Lung (tissue), 12 donors: ENCODE measurements around the gene NTM. TPM values are rescaled to one million over a fixed set of nuclear protein-coding genes. Genes with fewer than 3 reads are reported as not detected.

Experiments
- ATAC-seq: fragments of 200-7000 bp; cut with Tn5 transposase; one replicate; pipeline ENCODE4 v1.9.1; 2020; ENCODE audit warnings: moderate number of reproducible peaks; ENCODE audit not compliant: insufficient read depth, low FRiP score
- DNase-seq, 3 donors: peaks; one replicate each; pipeline ENCODE4 v3.0.0-alpha.2; 2013 to 2017
- H3K27ac ChIP-seq, 2 donors: one replicate each; pipeline ENCODE4 v1.5.1; 2013; ENCODE audit warnings: mild to moderate bottlenecking in 2 of 2, moderate library complexity in 2 of 2, control low read depth in 1 of 2, inconsistent platforms in 1 of 2, low read depth in 1 of 2, low read length in 1 of 2
- H3K27me3 ChIP-seq, 3 donors: one replicate each; pipeline ENCODE4 v1.5.1; 2013; ENCODE audit warnings: low read length in 2 of 3; ENCODE audit not compliant: control insufficient read depth in 3 of 3, insufficient read depth in 3 of 3
- H3K36me3 ChIP-seq, 4 donors: one replicate each; pipeline ENCODE4 v1.5.1; 2013; ENCODE audit warnings: low read length in 4 of 4, mild to moderate bottlenecking in 1 of 4, moderate library complexity in 1 of 4; ENCODE audit not compliant: control insufficient read depth in 4 of 4, insufficient read depth in 4 of 4
- H3K4me1 ChIP-seq, 5 donors: one replicate each; pipeline ENCODE4 v1.5.1; 2013; ENCODE audit warnings: low read length in 5 of 5, mild to moderate bottlenecking in 2 of 5, moderate library complexity in 1 of 5; ENCODE audit not compliant: control insufficient read depth in 5 of 5, insufficient read depth in 5 of 5
- H3K4me3 ChIP-seq: one replicate; pipeline ENCODE4 v1.5.1; 2013; ENCODE audit warnings: mild to moderate bottlenecking, control low read depth, moderate library complexity
- H3K9ac ChIP-seq, 2 donors: one replicate each; pipeline ENCODE4 v1.5.1; 2013; ENCODE audit warnings: low read length in 2 of 2, control low read depth in 1 of 2; ENCODE audit not compliant: insufficient read depth in 1 of 2
- H3K9me3 ChIP-seq, 4 donors: one replicate each; pipeline ENCODE4 v1.5.1; 2013; ENCODE audit warnings: low read length in 3 of 4, mild to moderate bottlenecking in 1 of 4, moderate library complexity in 1 of 4; ENCODE audit not compliant: control insufficient read depth in 4 of 4, insufficient read depth in 3 of 4
- CTCF ChIP-seq: IDR thresholded peaks from 2 replicates; pipeline ENCODE4 v1.5.1; 2012; ENCODE audit warnings: mild to moderate bottlenecking; ENCODE audit errors: control extremely low read depth, extremely low read depth
- WGBS, 2 donors: extraction: QIAGEN DNeasy Blood & Tissue Kit; methylation state at CpG; one replicate each; pipeline ENCODE4 v1.1.7; 2013; 5-methylcytosine and 5-hydroxymethylcytosine counted together
- polyA plus RNA-seq, 2 donors: library from polyadenylated mRNA; stranded (reverse); fragments of 200-250 nt; gene quantifications; one replicate each; pipeline ENCODE4 v1.2.1, GENCODE V29; 2013
- total RNA-seq, 2 donors: library from RNA; depleted of rRNA in 1 of 2; stranded (reverse); fragments of >200 nt in 1 of 2; gene quantifications; one replicate each; pipeline ENCODE4 v1.2.1, GENCODE V29; 2014 to 2021
- donor health status: control.
- donor health status: control.
- donor health status: Bipolar disorder and iron deficiency.
- donor health status: healthy.
- donor health status: DM: yes; HTN: yes; CAD: no.

The NTM gene
- total and polyA plus RNA-seq, 4 donors = 0.39 to 30.9 (median 7.2) TPM

- H3K9ac ChIP-seq = no peak overlapping the region
- H3K27ac ChIP-seq = no peak overlapping the region
- peaks cover 0 to 6% (median 0%) of the 10 kb centered on the region in 3 donors for H3K27me3 ChIP-seq
- no peak for TF ChIP-seq CTCF
- no peaks in the 10 kb centered on the region for H3K9me3 ChIP-seq
- ATAC-seq (no peak), DNase-seq (no peak)
- H3K36me3 ChIP-seq = no peaks in the 10 kb centered on the region
- H3K4me3 ChIP-seq = no peak overlapping the region
- no peaks in the 10 kb centered on the region for H3K4me1 ChIP-seq
- 79 to 86% methylated on average over 1 of the region's 1 CpG for WGBS, 2 donors
Observed at GRCh38 chr11:131568318-131568717, 197.9 kb downstream of the NTM start.

- 39 to 45% methylated on average over 4 of the region's 4 CpGs for WGBS, 2 donors
- H3K27ac ChIP-seq = no peak overlapping the region
- no peaks in the 10 kb centered on the region for H3K36me3 ChIP-seq
- H3K4me3 ChIP-seq = no peak overlapping the region
- H3K9me3 ChIP-seq = no peaks in the 10 kb centered on the region
- ATAC-seq (no peak), DNase-seq (no peak)
- no peaks in the 10 kb centered on the region for H3K4me1 ChIP-seq
- H3K9ac ChIP-seq = no peak overlapping the region
- no peak for TF ChIP-seq CTCF
- no peaks in the 10 kb centered on the region for H3K27me3 ChIP-seq
Observed at GRCh38 chr11:131571571-131571970, 201.2 kb downstream of the NTM start.

- Histone ChIP-seq H3K9me3 (no peaks in the 10 kb centered on the region), H3K4me1 (no peaks in the 10 kb centered on the region), H3K9ac (no peak overlapping the region), H3K4me3 (no peak overlapping the region), H3K27me3 (peaks cover 0 to 3% (median 0%) of the 10 kb centered on the region in 3 donors), H3K36me3 (no peaks in the 10 kb centered on the region), H3K27ac (no peak overlapping the region)
- WGBS, 2 donors = 87 to 90% methylated on average over 7 of the region's 7 CpGs
- no peak for DNase-seq
- ATAC-seq = no peak
- TF ChIP-seq CTCF = no peak
Observed at GRCh38 chr11:131572423-131572822, 202.0 kb downstream of the NTM start.

- H3K36me3 ChIP-seq = no peaks in the 10 kb centered on the region
- no peaks in the 10 kb centered on the region for H3K4me1 ChIP-seq
- DNase-seq (peak in 2 of 3 donors; percentile 23 to 28), ATAC-seq (no peak)
- peaks cover 0 to 2% (median 0%) of the 10 kb centered on the region in 4 donors for H3K9me3 ChIP-seq
- no peak overlapping the region for H3K4me3 ChIP-seq
- WGBS, 2 donors = 55% methylated on average over 7 of the region's 7 CpGs
- H3K27me3 ChIP-seq = peaks cover 0 to 3% (median 0%) of the 10 kb centered on the region in 3 donors
- no peak for TF ChIP-seq CTCF
- no peak overlapping the region for H3K27ac ChIP-seq
- H3K9ac ChIP-seq = no peak overlapping the region
Observed at GRCh38 chr11:131579932-131580387, 209.5 kb downstream of the NTM start.
